Lower leg skin (tissue), 3 donors: ENCODE results near the gene POLR2E.

Experiments
- CTCF ChIP-seq, 3 donors: fragments of 450-650 bp; IDR thresholded peaks; one replicate each; pipeline ENCODE4 v1.5.1; 2016; ENCODE audit warnings: antibody characterized with exemption in 3 of 3, mild to moderate bottlenecking in 3 of 3, moderate library complexity in 2 of 3
- POLR2A ChIP-seq, 2 donors: fragments of 450-650 bp; IDR thresholded peaks; one replicate each; pipeline ENCODE4 v1.6.1; 2016 to 2017; ENCODE audit warnings: antibody characterized with exemption in 2 of 2, mild to moderate bottlenecking in 1 of 2, moderate library complexity in 1 of 2

DNA sequence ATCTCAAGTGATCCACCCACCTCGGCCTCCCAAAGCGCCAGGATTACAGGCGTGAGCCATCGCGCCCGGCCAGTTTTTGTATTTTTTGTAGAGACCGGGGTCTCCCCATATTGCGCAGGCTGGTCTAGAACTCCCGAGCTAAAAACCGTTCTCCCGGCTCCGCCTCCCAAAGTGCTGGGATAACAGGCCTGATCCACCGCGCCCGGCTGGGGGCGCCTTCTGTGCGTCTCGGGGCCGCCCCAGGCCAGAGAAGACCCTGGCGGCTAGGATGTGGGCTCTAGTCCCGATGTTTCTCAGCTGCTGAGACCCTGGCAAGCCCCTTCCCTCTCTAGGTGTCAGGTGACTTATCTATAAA lies 24.6 kb downstream of the POLR2E start:
- TF ChIP-seq POLR2A (IDR thresholded peaks at IDR 0.05): no peak
- no peak for TF ChIP-seq CTCF (IDR thresholded peaks at IDR 0.05)
